COLO668 (cell line): Measurements from ENCODE around the gene BAIAP2L1.
A peak's percentile ranks its signal among the peaks of the same experiment; 100 is the strongest.
"Not testable (repeated sequence)": the region's sequence is repeated elsewhere in the genome, so short reads cannot be mapped to it uniquely, and the experiment has no call there.

Source experiments
- DNase-seq: peaks from one replicate; lab custom pipeline; 2025; ENCODE audit not compliant: unreplicated experiment; lab: John Stamatoyannopoulos, UW

BAIAP2L1 gene, protein sequence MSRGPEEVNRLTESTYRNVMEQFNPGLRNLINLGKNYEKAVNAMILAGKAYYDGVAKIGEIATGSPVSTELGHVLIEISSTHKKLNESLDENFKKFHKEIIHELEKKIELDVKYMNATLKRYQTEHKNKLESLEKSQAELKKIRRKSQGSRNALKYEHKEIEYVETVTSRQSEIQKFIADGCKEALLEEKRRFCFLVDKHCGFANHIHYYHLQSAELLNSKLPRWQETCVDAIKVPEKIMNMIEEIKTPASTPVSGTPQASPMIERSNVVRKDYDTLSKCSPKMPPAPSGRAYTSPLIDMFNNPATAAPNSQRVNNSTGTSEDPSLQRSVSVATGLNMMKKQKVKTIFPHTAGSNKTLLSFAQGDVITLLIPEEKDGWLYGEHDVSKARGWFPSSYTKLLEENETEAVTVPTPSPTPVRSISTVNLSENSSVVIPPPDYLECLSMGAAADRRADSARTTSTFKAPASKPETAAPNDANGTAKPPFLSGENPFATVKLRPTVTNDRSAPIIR

DNA sequence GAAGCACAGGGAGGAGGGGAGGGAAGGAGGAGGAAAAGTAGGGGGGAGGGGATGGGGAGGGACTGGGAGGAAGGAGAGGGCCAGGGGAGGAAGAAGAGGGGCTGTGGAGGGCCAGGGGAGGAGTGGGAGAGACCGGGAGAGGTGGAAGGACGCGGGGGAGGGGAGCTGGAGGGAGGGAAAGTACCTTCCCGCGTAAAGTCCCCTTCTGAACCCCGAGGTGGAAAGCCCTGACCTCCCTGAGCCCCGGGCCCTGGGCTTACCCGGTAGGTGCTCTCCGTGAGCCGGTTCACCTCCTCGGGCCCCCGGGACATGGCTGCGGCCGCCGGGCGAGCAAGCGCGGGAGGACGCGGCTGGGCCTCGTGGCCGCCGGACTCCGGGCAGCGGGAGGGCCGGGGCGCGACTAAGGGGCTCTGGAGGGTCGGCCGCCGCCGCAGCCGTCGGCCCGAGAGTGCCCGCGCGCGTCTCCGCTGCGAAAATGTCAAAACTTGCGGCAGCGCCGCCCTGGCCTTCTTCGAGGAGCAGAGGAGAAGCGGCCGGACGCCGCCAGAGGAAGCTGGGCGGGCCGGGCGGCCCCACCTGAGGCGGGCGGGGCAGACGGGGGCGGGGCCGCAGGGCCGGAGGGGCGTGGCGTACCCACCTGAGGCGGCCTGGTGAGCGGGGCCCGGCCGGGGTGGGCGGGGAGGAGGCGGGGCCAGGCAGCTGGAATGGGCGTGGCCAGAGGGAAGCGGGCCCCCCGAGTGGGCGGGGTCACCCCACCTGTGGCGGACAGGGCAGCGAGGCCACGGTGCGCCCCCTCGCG lies at the start of gene BAIAP2L1:
TSS of gene BAIAP2L1 (minus strand) at position 549 of the 799 bp plus-strand sequence. CDS start at position 311, 238 bp downstream.
- DNase-seq, result peak; percentile 94

DNA sequence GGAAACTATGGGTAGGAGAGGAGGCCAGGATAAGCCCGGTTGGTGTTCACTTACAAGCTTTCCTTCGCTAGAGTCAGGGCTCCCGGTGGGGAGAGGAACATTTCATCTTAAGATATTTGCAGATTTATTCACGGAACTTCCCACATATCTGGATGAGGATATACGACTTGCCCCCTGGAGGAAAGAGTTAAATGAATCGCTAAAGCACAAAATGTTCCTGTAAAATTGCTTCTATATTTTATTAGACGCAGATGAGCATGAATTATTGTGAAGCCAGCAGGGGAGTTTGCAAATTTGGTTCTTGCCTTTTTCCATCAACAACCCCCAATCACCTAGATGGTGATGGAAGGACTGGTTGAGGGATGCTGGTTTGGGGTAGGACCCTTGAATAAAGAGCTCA lies 47.9 kb upstream of the BAIAP2L1 start:
- no peak for DNase-seq

DNA sequence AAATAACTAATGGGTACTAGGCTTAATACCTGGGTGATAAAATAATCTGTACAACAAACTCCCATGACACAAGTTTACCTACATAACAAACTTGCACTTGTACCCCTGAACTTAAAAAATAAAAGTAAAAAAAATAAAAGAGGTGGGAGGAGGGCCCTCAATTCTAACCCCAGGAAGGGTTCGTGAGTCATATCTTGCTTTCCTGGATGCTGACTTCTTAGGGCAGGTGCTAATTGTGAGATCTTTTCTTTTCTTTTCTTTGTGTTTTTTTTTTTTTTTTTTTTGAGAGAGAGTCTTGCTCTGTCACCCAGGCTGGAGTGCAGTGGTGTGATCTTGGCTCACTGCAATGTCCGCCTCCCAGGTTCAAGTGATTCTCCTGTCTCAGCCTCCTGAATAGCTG lies 40.1 kb upstream of the BAIAP2L1 start:
- DNase-seq, result not testable (repeated sequence)

DNA sequence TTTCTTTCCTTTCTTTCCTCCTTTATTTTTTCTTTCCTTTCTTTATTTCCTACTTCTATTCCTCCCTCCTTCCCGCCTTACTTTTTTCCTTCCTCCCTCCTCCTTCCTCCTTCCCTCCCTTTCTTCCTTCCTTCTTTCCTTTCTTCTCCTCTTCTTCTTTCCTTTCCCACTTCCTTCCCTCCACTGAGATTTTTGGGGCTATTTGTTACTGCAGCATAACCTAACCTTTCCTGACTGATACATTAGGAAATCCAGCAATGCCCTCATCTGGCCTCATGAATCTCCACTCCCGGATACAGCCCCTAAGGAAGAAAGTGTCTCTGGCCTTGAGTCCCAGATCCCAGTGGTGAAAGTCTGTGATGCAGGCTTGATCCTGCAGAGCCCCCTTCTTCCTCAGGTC lies 38.6 kb upstream of the BAIAP2L1 start:
- DNase-seq, result no peak

DNA sequence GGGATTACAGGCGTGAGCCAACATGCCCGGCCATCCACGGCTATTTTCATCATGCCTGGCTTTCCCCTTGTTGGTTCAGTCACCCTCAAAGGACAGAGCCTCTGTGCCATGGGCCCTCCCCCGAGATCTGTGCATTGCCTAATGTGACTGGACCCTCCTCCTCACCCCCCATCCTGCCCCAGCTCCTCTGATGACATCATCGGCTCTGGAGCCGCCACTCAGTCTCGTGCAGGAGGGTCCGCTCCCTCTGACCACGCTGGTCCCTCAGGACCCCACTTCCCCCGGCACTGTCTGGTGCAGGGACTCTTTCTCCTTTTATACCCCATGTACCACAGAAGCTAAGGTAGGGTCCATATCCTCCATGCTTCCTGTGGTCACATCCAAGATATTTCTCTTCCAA lies 33.2 kb upstream of the BAIAP2L1 start:
- no peak for DNase-seq

DNA sequence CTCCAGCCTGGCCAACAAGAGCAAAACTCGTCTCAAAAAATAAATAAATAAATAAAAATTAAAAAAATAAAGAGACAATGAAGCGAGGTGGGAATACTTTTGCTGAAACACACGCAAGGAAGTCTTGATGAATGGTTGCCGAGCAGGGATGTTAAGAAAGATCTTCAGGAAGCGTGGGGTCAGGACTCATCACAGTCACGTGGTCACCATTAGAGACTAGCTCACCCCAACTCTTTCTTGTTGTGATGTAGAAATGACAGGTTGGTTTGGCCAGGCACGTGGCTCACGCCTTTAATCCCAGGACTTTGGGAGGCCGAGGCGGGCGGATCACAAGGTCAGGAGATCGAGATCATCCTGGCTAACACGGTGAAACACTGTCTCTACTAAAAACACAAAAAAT lies 28.9 kb upstream of the BAIAP2L1 start:
- DNase-seq, result no peak

DNA sequence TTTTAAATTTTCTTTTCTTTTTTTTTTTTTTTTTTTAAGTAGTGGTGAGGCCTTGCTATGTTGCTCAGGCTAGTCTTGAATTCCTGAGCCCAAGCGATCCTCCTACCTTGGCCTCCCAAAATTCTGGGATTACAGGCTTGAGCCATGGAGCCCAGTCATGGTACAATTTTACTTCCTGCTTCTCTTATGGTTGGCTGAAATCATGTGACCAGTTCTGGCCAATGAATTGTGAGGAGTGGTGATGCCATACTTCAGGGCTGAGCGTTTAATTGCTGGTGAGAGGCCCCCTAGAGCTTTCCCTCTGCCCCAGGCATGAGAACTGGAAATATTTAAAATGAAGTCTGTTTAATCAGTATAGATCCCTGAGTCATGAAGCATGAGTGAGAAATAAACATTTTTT lies 22.2 kb upstream of the BAIAP2L1 start:
- DNase-seq, result no peak

DNA sequence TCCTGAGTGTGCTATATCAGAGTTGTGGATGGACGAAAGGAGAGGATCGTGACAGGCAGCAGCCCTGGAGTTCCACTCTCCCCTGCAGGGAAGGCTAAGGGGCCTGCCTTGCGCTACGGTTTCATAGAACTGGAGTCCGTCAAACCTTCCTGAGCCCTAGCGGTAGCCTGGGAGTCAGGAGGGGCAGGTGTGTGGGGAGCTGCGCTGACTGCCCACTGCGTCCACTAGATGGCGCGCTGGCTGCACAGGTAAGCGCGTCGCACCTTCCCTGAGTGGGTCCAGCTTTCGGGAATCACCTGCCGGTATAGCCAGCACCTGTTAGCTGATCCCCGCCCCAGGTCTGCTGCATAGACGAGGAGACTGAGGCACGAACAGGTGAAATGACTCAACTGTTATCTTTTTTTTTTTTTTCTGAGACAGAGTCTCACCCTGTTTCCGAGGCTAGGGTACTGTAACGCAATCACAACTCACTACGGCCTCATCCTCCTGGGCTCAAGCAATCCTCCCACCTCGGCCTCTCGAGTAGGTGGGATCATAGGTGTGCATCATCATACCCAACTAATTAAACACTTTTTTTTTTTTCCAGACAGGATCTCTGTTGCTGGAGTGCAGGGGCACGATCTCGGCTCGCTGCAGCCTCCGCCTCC lies 20.2 kb upstream of the BAIAP2L1 start:
- peak; percentile 91 for DNase-seq

DNA sequence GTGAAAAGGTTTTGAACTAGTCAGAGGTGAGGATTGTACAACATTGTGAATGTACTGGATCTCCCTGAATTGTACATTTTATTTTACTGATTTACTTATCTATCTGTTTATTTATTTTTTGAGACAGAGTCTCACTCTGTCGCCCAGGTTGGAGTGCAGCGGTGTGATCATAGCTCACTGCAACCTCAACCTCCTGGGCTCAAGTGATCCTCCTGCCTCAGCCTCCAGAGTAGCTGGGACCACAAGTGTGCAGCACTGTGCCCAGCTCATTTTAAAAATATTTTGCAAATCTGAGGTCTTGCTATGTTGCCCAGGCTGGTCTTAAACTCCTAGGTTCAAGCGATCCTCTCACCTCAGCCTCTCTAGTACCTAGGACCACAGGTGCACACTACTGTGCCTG lies 19.1 kb upstream of the BAIAP2L1 start:
- not testable (repeated sequence) for DNase-seq

DNA sequence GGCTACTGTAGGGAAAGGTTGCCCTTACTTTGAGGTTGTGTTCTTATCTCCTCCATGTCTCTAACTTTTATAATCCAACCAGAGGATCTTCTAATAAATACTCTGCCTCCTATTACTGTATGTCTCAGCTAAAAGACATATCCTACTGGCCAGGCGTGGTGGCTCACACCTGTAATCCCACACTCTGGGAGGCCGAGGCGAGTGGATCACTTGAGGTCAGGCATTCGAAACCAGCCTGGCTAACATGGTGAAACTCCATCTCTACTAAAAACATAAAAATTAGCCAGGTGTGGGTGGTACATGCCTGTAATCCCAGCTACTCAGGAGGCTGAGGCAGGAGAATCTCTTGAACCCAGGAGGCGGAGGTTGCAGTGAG lies 18.4 kb upstream of the BAIAP2L1 start:
- DNase-seq, result not testable (repeated sequence)

DNA sequence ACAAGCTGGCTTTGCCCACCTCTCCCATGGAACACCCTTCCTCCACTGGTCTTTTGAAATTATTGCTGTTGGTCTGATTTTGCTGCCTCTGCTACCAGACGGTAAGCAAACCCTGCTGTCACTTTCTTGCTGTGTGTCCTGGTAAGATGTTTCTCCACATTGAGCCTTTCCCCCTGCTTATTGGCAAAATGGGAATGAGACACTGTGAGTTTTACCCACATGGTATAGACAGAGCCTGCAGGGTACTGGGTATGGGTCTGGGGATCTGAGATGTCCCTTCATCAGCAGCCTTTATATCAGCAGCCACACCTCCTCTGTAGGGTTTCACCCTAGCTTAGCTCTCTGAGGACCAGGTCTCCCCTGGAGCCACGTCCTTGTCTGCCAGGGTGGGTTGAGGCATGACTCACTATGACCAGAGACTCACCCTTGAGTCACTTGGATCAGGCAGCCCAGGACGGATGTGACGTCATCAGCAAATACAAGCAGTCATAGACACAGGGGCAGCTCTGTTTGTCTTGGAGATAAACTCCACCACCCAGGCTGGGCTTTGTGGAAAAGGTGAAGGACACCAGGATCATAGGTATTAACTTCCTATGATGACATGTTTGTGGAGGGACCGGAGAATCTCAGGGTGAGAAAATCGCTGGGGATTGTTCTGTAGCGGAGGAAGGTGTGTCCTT lies 17.9 kb upstream of the BAIAP2L1 start:
- peak; percentile 55 for DNase-seq

DNA sequence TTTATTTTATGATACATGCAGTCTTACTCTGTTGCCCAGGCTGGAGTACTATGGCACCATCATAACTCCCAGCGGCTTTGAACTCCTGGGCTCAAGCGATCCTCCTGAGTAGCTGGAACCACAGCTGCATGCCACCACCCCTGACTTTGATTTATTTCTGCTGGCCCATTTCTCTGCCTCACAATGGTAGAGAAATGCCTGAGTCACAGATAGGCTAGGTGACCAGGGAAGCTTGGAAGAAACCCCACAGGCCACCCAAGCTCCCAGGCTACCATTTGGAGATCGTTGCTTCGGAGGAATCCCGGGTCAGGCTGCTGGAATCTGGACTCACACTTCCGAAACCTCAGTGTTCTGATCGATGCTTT lies 17.4 kb upstream of the BAIAP2L1 start:
- no peak for DNase-seq

DNA sequence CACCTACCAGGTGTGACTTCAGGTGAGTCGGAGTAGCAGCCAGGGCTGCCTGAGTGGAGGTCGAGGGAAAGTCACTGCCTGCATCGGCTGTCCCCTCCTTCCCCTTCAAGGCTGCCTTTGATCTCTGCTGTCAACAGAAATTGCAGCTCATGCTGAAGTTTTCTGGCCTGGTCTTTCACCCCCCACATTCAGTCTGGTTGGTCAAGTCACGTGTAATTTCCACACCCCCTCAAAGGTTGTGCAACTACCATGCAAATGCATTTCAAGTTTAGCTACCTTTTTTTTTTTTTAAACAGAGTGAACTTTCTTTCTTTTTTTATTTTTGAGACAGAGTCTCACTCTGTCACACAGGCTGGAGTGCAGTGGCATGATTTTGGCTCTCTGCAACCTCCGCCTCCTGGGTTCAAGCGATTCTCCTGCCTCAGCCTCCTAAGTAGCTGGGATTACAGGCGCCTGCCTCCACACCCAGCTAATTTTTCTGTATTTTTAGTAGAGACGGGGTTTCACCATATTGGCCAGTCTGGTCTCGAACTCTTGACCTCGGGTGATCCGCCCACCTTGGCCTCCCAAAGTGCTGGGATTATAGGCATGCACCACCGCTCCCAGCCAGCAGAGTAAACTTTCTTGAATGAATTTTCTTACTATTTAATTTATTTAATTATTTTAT lies 16.8 kb upstream of the BAIAP2L1 start:
- DNase-seq, result not testable (repeated sequence)

DNA sequence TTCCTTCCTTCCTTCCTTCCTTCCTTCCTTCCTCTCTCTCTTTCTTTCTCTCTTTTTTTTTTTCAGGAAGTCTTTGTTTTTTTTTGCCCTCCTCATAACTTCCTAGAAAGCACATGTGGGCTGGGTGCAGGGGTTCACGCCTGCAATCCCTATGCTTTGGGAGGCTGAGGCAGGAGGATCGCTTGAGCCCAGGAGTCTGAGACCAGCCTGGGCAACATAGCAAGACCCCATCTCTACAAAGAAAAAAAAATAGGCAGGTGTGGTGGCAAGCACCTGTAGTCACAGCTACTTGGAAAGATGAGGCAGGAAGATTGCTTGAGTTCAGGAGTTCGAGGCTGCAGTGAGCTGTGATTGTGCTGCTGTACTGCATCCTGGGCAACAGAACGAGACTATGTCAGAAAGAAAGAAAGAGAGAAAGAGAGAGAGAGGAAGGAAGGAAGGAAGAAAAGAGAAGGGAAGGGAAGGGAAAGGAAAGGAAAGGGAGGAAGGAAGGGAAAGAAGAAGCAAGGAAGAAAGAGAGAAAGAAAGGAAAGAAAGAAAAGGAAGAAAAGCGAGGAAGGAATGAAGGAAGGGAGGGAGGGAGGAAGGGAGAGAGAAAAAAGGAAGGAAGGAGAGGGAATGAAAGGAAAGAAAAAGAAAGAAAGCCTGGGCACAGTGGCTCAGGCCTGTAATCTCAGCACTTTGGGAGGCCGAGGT lies 13.5 kb upstream of the BAIAP2L1 start:
- DNase-seq, result no peak

DNA sequence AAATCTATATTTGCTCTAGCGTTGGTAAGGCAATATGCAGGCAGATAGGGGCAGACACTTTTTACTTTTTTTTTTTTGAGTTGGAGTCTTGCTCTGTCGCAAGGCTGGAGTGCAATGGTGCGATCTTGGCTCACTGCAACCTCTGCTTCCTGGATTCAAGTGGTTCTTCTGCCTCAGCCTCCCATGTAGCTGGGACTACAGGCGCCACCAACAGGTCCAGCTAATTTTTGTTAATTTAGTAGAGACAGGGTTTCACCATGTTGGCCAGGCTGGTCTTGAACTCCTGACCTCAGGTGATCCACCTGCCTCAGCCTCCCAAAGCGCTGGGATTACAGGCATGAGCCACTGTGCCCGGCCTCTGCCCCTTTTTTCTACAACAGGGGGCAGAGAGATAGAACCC lies 12.8 kb upstream of the BAIAP2L1 start:
- not testable (repeated sequence) for DNase-seq

DNA sequence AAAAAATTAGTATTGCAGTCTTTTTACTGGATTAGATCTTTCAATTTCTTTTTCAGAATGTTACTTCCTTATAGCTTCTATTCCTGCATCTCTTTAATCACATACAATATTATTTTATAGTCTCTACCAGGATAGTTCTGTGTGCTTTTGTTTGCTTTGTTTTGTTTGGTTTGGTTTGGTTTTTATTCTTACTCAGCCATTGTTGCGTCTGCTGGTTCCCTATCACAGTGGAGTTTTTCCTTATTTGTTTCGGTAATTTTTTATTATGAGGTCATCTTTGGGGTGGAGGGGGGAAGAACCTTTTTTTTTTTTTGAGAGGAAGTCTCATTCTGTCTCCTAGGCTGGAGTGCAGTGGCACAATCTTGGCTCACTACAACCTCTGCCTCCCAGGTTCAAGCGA lies 9.0 kb upstream of the BAIAP2L1 start:
- DNase-seq, result no peak

DNA sequence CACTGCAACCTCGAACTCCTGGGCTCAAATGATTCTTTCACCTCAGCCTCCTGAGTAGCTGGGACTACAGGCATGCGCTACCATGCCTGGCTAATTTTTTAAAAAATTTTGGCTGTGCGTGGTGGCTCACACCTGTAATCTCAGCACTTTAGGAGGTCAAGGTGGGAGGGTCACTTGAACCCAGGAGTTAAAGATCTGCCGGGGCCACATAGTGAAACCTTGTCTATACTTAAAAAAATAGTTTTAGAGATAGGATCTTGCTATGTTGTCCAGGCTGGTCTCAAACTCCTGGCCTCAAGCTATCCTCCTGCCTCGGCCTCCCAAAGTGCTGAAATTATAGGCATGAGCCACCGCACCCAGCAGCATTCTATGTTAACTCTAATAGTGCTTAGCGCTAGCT lies 7.3 kb upstream of the BAIAP2L1 start:
- DNase-seq, result not testable (repeated sequence)

DNA sequence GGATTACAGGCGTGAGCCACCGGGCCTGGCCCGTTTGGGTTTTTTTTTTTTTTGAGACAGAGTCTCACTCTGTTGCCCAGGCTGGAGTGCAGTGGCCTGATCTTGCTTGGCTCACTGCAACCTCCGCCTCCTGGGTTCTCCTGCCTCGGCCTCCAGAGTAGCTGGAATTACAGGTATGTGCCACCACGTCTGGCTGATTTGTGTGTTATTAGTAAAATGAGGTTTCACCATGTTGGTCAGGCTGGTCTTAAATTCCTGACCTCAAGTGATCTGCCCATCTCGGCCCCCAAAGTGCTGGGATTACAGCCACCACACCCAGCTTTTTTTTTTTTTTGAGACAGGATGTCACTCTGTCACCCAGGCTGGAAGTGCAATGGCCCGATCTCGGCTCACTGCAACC lies 5.9 kb upstream of the BAIAP2L1 start:
- DNase-seq, result no peak

DNA sequence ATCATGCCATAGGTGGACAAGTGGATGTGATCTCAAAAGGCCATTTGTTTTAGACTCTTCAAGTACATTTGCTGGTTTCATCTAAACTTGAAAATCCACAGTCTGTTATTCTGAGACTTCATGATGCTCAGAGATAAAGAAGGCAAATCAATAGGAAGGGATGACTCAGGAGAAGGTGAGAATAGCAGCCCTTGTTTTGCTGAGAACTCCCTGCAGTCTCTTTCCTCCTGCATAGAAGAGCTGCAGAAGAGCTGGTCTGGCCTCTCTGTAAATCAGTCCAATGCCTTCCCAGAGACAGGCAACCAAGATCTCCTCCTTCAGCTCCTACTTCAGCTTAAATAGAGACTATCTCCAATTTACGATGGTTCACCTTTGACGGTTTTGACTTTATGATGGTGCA lies 4.0 kb upstream of the BAIAP2L1 start:
- DNase-seq, result no peak
